ENCODE measurements around the gene CBX2.

The CBX2 gene

DNA sequence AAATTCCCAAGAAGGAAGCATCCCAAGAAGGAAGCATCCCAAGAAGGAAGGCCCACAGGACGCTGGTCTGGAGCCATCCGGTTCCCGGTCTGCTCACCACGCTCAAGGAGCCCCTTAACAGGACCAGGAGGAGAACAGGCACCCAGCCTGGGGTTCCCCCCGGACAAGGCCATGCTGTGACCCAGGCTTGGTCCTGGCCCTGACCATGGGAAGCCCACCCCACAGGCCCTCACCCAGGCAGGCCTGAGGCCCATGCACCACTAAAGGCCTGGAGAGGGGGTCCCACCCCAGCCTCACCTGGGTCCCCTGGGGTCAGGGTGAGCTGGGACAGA, 47.5 kb upstream of the CBX2 start:
- no peak overlapping the region for H3K4me2 ChIP-seq
- H3K27me3 ChIP-seq (ENCODE audit: insufficient read depth, low read depth), result peaks cover 18% of the 10 kb centered on the region; the same call in 1 of the 2 replicates

GRCh38 chr17:79730769-79731483, 47.0 kb upstream of the CBX2 start, which contains the start of gene ENPP7:
Gene ENPP7 (plus strand): TSS chr17:79730943. CDS start chr17:79731140, 197 bp downstream.
- H3K79me2 ChIP-seq (ENCODE audit: insufficient read depth, low read depth), result no peaks in the 10 kb centered on the region
- H3K9ac ChIP-seq, result no peak within 1 kb of the TSS
- H3K27me3 ChIP-seq (ENCODE audit: insufficient read depth, low read depth), result peaks cover 18% of the 10 kb centered on the region; the same call in 1 of the 2 replicates
- H3K36me3 ChIP-seq (ENCODE audit: insufficient read depth), result no peaks in the 10 kb centered on the region
- no peak within 1 kb of the TSS for H2AFZ ChIP-seq (ENCODE audit: low read depth)
- H3K27ac ChIP-seq, result no peak within 1 kb of the TSS
- H3K4me3 ChIP-seq (IDR thresholded peaks at IDR 0.05; ENCODE audit: insufficient read depth, low read depth, low read length), result no peak within 1 kb of the TSS
- H4K20me1 ChIP-seq (ENCODE audit: insufficient read depth), result no peaks in the 10 kb centered on the region
- peaks cover 9% of the 10 kb centered on the region for H3K4me1 ChIP-seq (ENCODE audit: low read depth, poor library complexity, severe bottlenecking)
- TF ChIP-seq CTCF (conservative IDR thresholded peaks at IDR 0.05; ENCODE audit: low read depth, low read length), result no peak
- no peak within 1 kb of the TSS for H3K4me2 ChIP-seq

More for the DNA sequence above, 47.5 kb upstream of the CBX2 start:
- H2AFZ ChIP-seq (ENCODE audit: low read depth), result no peak overlapping the region
- no peaks in the 10 kb centered on the region for H3K36me3 ChIP-seq (ENCODE audit: insufficient read depth)
- H3K4me3 ChIP-seq (IDR thresholded peaks at IDR 0.05; ENCODE audit: insufficient read depth, low read depth, low read length), result no peak overlapping the region
- H3K27ac ChIP-seq, result no peak overlapping the region
- TF ChIP-seq CTCF (conservative IDR thresholded peaks at IDR 0.05; ENCODE audit: low read depth, low read length), result no peak
- H4K20me1 ChIP-seq (ENCODE audit: insufficient read depth), result no peaks in the 10 kb centered on the region
- no peaks in the 10 kb centered on the region for H3K79me2 ChIP-seq (ENCODE audit: insufficient read depth, low read depth)
- no peak overlapping the region for H3K9ac ChIP-seq
- peaks cover 9% of the 10 kb centered on the region for H3K4me1 ChIP-seq (ENCODE audit: low read depth, poor library complexity, severe bottlenecking)

DNA sequence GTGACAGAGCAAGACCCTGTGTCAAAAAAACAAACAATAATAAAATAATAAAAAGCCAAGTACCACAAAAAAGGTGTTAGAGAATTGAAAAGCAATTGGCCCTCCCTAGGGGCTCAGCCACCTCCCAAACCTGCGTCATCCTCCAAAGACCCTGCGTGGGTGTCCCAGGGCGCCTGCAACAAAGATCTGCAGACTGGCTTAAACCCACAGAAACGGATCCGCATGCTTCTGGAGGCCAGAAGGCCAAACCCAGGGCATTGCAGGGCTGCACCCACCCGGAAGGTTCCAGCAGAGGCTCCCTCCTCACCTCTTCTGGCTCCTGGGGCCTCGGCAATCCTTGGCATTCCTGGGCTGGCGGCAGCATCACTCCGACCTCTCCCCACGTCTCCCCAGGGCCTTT, 45.7 kb upstream of the CBX2 start:
- H3K27ac ChIP-seq, result no peak overlapping the region
- no peaks in the 10 kb centered on the region for H3K79me2 ChIP-seq (ENCODE audit: insufficient read depth, low read depth)
- H3K27me3 ChIP-seq (ENCODE audit: insufficient read depth, low read depth), result peaks cover 29% of the 10 kb centered on the region; the same call in 1 of the 2 replicates
- no peak overlapping the region for H3K4me3 ChIP-seq (IDR thresholded peaks at IDR 0.05; ENCODE audit: insufficient read depth, low read depth, low read length)
- H3K4me2 ChIP-seq, result no peak overlapping the region
- H3K9ac ChIP-seq, result no peak overlapping the region
- H3K36me3 ChIP-seq (ENCODE audit: insufficient read depth), result no peaks in the 10 kb centered on the region
- no peaks in the 10 kb centered on the region for H4K20me1 ChIP-seq (ENCODE audit: insufficient read depth)
- H2AFZ ChIP-seq (ENCODE audit: low read depth), result no peak overlapping the region; the same call in 1 of the 2 replicates
- no peak for TF ChIP-seq CTCF (conservative IDR thresholded peaks at IDR 0.05; ENCODE audit: low read depth, low read length)
- H3K4me1 ChIP-seq (ENCODE audit: low read depth, poor library complexity, severe bottlenecking), result peaks cover 9% of the 10 kb centered on the region

DNA sequence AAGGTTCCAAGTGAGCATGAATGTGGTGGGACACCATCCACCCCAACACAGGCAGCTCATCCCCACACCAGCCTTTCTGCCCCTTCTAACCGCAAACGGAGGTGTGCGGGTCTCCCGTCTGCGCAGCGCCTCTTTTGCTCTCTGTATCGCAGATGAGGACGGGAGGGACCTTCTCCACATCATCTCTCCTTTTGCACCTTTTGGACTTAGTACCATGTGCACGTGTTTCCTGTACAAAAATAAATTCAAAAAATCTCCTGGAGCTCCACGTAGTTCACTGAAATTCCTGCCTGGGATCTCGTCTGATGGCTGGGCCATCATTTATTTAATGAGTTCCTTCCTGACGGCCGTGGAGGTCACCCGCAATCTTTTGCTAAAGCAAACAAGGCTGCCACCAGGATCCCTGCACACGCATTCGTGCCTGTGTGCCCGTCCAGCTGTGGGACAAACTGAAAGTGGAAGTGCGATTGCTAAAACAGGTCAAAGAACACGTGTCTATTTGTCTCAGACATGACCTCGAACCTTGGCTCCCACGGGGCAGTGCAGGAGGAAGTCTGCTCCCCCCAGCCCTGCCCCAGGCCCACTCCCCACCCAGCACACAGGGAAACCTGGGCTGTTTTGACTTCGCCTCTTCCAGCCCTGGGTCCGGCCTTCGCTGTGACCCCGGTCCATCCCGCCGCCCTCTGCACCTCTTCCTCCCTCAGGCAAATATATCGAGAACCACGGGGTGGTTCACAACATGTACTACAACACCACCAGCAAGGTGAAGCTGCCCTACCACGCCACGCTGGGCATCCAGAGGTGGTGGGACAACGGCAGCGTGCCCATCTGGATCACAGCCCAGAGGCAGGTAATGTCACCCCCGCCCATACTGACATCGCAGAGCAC, 44.9 kb upstream of the CBX2 start:
- H3K27me3 ChIP-seq (ENCODE audit: insufficient read depth, low read depth), result peaks cover 33% of the 10 kb centered on the region; the same call in 1 of the 2 replicates
- no peak overlapping the region for H3K4me3 ChIP-seq (IDR thresholded peaks at IDR 0.05; ENCODE audit: insufficient read depth, low read depth, low read length)
- H3K9ac ChIP-seq, result no peak overlapping the region
- H3K27ac ChIP-seq, result no peak overlapping the region
- H3K4me1 ChIP-seq (ENCODE audit: low read depth, poor library complexity, severe bottlenecking), result peaks cover 9% of the 10 kb centered on the region
- H3K79me2 ChIP-seq (ENCODE audit: insufficient read depth, low read depth), result no peaks in the 10 kb centered on the region
- TF ChIP-seq CTCF (conservative IDR thresholded peaks at IDR 0.05; ENCODE audit: low read depth, low read length), result no peak
- peak overlapping the region; percentile 33; the same call in 1 of the 2 replicates for H2AFZ ChIP-seq (ENCODE audit: low read depth)
- no peaks in the 10 kb centered on the region for H3K36me3 ChIP-seq (ENCODE audit: insufficient read depth)
- no peaks in the 10 kb centered on the region for H4K20me1 ChIP-seq (ENCODE audit: insufficient read depth)
- H3K4me2 ChIP-seq, result no peak overlapping the region
